NB4 (cell line): ENCODE data around the gene MYRFL.

ENCODE experiments used
- DNase-seq: peaks from one replicate; pipeline ENCODE4 v3.0.0; 2010; ENCODE audit warnings: low read depth
- H3K4me3 ChIP-seq: one replicate; pipeline ENCODE4 v1.5.1; 2011; ENCODE audit warnings: mild to moderate bottlenecking, low read depth, low read length, moderate library complexity
- CTCF ChIP-seq: IDR thresholded peaks from one replicate; pipeline ENCODE4 v1.5.1; 2012; ENCODE audit warnings: low read depth, low read length
- MAX ChIP-seq: IDR thresholded peaks from 2 replicates; pipeline ENCODE4 v1.6.1; 2011; ENCODE audit warnings: low read depth, low read length
- MYC ChIP-seq: IDR thresholded peaks from 2 replicates; pipeline ENCODE4 v1.6.1; 2011; ENCODE audit warnings: low read depth, low read length
- POLR2A ChIP-seq: IDR thresholded peaks from 2 replicates; pipeline ENCODE4 v1.6.1; 2011; ENCODE audit warnings: mild to moderate bottlenecking; ENCODE audit not compliant: insufficient read length; ENCODE audit errors: extremely low read depth

MYRFL gene

GRCh38 chr12:69873429-69873828, 48.4 kb downstream of the MYRFL start:
- TF ChIP-seq MAX = no peak
- no peak for TF ChIP-seq MYC
- TF ChIP-seq POLR2A = no peak
- TF ChIP-seq CTCF = no peak
- no peak overlapping the region for H3K4me3 ChIP-seq
- no peak for DNase-seq

GRCh38 chr12:69874606-69875005, 49.6 kb downstream of the MYRFL start:
- no peak overlapping the region for H3K4me3 ChIP-seq
- no peak for TF ChIP-seq MAX
- TF ChIP-seq MYC = no peak
- TF ChIP-seq CTCF = no peak
- no peak for TF ChIP-seq POLR2A
- DNase-seq = no peak

- no peak overlapping the region for H3K4me3 ChIP-seq
- TF ChIP-seq MYC = no peak
- TF ChIP-seq POLR2A = no peak
- TF ChIP-seq MAX = no peak
- TF ChIP-seq CTCF = no peak
- DNase-seq = no peak
Observed at GRCh38 chr12:69875416-69875935, 50.4 kb downstream of the MYRFL start.

GRCh38 chr12:69879007-69879960, 54.3 kb downstream of the MYRFL start:
- no peak for TF ChIP-seq MAX
- TF ChIP-seq CTCF = peak; percentile 91
- H3K4me3 ChIP-seq = no peak overlapping the region
- peak; percentile 70 for DNase-seq

- no peak overlapping the region for H3K4me3 ChIP-seq
- DNase-seq = peak; percentile 23
- no peak for TF ChIP-seq POLR2A
- TF ChIP-seq CTCF = no peak
- TF ChIP-seq MYC = no peak
- TF ChIP-seq MAX = no peak
Observed at GRCh38 chr12:69880571-69880970, 55.5 kb downstream of the MYRFL start.
